HG03196 (cell line): ENCODE results near the gene RGS13.
A peak's percentile ranks its signal among the peaks of the same experiment; 100 is the strongest.

Experiments used
- ATAC-seq: cut with Tn5 transposase; IDR thresholded peaks from one replicate; pipeline ENCODE4 v1.9.1; 2021; ENCODE audit not compliant: unreplicated experiment

The RGS13 gene, protein sequence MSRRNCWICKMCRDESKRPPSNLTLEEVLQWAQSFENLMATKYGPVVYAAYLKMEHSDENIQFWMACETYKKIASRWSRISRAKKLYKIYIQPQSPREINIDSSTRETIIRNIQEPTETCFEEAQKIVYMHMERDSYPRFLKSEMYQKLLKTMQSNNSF

DNA sequence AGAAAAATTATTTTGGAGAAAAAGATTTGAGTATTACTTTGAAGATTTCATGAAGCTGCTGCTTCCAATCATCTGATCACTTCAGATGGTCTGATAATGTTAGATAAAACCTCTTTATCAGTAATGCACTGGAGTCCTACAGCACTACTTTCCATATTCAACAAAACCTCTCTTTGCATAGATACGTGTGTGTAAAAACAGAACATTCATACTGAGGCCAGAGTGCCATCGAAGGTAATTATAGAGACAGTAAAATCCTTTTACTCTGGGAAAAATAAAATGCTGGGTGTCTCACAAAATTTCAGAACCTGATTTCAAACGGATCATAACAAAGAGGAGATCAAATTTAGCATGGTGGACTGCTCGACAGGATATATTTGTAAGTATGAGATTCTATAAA lies at the start of gene RGS13:
TSS of gene RGS13 (plus strand) at position 209 of the 400 bp plus-strand sequence. CDS start 8,188 bp downstream, outside the sequence.
- ATAC-seq, result no peak

DNA sequence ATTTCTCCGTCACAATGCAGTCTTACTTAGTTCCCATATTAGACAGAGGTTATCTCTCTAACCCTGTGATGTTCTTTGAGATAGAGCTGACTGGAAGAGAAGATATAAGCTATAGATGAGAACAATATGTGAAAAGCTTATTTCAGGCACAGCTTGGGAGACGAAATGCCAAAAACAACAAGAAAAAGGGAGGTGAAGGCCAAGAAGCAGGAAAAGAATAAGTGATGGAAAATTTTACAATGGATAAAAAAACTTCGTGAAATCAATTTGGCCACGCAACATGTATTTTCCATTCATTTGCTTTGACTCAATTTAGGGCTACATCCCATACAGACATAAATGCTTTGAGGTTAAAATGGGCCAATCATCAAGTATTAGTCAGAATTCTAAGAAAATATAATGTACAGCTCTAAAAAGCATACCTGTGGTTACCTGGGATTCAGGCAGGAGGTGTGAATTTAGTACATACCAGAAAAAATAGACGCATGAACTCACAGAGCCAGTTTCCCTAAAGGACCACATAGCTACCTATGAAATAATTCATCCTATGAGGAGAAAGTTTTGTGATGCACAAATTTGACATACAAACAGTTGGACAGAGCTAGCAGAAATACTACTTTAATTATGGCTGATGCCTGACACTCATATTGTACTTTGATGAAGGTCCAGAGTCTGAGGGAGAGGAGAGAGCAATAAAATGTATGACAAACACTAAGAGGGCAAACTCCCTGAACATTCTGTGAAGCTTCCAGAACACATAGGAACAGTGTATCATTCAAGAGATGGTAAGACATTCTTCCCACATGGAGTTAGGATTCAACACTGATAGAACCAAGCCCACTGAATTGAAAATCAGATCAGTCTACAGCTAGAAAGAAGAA lies 48.3 kb upstream of the RGS13 start:
- ATAC-seq, result no peak

DNA sequence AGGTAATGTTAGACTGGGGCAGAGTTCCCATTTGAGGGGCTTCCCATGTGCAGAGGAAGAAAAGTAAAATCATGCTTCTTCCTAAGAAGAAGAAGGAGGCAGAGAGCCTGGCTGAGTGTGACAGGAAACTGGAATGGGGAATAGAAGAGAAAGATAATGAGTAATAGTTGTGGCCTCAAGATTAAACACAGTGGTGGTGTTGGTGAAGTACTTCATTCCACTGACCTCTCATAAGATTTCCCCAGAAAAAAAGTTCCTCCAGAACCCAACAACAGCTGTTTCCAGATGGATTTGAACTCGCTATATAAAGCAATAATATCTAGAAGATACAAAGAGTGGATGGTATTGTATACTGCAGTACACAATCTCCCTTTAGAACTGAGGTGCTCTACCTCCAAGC lies 47.4 kb upstream of the RGS13 start:
- ATAC-seq, result no peak

DNA sequence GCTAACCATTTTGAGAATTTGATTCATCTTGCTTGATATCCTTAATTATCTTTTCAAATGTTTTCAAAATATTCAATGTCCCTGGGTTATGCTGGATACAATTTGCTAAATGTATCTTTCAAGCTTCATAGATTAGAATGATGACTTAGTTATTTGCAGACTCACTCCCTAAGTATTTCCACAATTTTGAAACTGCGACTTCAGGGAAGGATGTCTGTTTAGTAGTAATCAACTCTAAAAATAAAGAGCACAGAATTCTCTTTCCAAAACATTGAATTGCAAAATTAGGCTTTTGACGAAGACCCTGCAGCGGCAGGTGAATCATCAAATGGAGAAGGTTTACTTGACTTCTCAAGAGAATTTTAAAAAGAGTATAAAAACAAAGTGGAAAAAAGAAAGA lies 46.1 kb upstream of the RGS13 start:
- no peak for ATAC-seq

DNA sequence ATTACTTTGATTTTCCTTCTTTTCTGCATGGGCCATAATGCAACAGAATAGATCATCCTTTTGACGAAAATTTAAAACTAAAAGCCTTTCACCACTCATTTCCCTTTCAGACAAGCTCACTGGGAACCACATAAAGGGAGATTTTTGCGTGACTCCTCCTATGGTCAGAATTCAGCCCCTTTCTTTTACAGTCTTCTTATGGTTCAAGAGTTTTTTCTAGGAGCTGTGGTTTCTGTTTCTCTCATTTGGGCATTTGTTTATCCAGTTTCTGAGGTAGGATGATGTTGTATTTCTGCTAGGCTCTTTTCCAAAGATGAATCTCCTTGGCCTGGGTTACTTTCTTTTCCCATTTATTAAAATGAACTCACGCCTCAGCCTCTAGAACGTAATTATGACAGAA lies 43.4 kb upstream of the RGS13 start:
- no peak for ATAC-seq

DNA sequence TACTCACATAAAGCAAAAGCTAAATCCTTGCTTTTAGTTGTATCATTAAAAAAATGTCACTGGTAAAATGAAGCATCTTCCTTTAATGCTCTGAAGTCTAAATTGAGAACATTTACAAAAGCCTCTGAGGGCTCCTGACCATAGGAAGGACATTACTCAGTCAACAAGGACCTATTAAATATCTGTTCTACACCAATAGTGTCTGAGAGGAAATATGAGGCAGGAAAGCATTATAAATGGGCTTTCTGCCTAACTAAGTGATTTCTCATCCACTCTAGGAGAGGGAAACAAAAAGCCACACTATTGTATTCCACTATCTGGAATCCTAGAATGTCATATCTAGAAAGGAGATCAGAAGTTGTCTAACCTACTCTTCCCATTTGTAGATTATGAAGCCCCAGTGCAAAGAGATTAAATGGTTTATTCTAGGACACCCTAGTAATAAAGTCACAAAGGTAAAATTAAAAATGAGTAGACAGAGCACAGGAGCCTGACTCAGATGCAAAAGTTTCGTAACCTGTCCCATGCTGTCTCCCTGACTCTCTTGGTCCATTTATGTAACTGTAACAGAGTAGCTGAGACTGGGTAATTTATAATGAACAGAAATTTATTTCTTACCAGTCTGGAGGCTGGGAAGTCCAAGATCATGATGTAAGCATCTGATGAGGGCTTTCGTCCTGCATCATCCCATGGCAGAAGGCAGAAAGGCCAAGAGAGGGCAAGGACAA lies 42.8 kb upstream of the RGS13 start:
- ATAC-seq, result no peak

DNA sequence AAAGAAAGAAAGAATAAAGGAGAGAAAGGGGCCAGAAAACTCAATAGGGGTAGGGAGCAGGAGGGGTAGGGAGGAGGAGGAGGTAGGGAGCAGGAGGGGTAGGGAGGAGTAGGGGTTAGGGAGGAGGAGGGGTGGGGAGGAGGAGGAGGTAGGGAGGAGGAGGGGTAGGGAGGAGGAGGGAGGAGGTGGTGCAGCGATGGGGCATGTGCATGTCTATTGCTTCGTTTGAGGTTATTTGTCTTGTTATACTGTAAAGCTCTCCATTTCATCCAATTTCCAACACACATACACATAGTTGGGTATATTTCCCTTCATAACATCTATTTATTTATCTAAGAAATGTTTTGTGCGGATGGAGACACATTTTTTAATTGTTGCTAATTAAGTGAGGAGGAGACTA lies 40.6 kb upstream of the RGS13 start:
- no peak for ATAC-seq

- ATAC-seq, result no peak
Observed at GRCh38 chr1:192598589-192598988, 37.4 kb upstream of the RGS13 start.

- ATAC-seq, result no peak
Observed at GRCh38 chr1:192600275-192600674, 35.7 kb upstream of the RGS13 start.

DNA sequence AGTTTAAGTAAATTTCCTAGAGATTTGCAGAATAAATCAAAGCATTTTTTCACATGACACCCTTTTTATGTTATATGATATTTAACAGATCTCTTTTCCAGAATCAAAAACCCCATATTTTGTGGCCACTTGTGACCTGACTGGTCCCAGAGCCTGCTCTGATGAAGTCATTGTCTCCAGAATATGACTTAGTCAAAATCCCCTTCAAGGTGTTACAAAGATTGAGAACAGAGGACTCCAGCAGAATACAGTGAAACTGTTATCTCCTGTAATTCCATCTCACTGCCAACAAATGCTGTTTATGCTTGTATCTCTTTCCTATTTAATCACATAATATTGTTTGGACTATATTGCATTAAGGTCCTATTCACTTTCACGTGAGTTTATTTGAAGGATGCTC lies 34.8 kb upstream of the RGS13 start:
- peak; percentile 45 for ATAC-seq

- ATAC-seq, result no peak
Observed at GRCh38 chr1:192601567-192601966, 34.4 kb upstream of the RGS13 start.

- ATAC-seq, result no peak
Observed at GRCh38 chr1:192602757-192603156, 33.2 kb upstream of the RGS13 start.

- ATAC-seq, result no peak
Observed at GRCh38 chr1:192603218-192603787, 32.6 kb upstream of the RGS13 start.

DNA sequence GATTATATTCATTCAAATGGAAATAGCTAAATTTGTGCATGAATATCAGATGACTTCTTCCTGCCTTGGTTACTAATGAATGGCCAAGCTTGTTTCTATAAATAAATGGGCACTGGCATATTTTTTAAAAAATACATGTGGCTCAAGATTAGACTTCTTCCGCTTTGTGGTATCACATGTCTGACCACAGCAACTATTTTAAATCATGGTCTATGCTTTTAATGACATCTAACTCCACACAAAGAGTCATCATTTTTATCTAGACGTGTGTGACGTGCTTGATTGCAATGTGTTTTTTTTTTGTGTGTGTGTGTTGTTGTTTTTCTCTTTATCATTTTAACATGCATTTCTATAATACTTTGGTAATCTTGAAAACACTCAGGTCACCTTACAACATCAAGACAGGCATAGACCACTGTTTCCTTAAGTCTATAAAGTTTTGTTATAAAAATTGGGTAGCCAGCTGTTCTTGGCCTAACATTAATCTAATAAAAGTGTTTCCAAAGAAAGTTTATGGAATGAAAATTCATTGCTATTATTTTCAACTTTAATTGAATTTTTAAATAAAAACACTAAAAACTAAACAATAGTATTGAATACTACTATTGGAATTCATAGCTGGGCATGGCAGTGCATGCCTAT lies 30.8 kb upstream of the RGS13 start:
- ATAC-seq, result no peak

DNA sequence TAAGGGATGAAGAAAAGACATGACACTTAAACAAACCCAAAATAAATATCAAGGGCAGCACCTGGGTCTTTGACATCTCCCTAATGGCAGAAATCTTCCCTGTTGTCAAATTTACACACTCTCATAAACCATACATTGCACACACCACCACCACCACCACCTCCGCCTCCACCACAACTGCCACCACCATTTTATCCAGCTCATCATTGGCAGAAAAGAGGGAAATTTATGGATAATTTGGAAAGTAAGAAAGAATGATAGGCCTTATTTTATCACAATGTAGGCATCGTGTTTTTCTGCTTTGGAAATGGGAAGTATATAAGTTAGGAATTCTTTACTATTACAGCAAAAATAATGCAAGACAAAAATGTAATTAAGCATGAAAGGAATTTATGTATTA lies 27.3 kb upstream of the RGS13 start:
- ATAC-seq, result no peak

DNA sequence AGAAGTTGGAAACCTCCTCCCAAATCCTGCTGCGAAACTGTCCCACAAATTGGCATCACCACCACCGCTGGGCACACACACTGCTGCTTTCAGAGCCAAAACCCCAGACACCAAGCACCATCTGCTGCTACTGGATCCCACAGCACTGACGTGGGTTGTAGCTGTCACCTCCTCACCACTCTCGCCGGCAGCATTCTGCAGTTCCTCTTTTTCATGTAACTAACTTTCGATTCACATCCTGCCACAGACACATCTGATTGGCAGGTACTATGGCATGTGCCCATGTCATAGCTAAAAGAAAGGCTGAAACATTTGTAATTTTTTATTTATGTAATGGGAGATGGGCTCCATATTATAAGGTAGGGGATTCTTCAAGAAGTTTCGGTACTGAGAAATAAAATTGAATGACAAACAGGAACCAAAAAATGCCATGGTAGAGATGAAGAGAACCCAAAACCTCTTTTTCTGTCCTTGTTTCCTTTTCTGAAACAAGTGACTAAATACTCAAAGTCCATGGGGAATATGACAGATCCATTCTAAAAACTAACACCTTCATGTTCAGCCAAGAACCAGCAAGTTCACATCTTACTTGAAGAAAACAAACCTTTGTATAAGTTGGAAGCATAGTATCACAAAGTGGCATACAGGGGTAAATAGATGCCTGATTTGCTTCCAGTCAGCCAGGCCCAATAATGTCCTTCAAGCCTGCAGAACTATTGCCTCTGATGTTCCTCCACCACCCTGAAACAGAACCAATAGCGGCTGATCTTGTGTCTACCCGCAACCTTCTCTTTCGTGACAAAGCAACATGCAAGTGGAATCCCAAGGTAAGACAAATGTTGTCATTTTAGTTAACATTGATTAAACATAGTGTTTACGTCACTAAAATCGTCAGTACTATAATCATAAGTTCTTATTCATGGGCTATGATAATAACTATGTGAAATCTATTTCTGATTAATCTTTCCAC lies 26.6 kb upstream of the RGS13 start:
- ATAC-seq, result peak; percentile 98

GRCh38 chr1:192610112-192610889 lies 25.6 kb upstream of the RGS13 start:
- no peak for ATAC-seq

- no peak for ATAC-seq
Observed at GRCh38 chr1:192615055-192615454, 20.9 kb upstream of the RGS13 start.

GRCh38 chr1:192620071-192620635 lies 15.8 kb upstream of the RGS13 start:
- no peak for ATAC-seq
